K562 (cell line): ENCODE results near the gene PPIL4. TPM values are rescaled to one million over a fixed set of nuclear protein-coding genes. Genes with fewer than 3 reads are reported as not detected.

ENCODE experiments used
- ATAC-seq: fragments of 200-7000 bp; cut with Tn5 transposase; 3 replicates; pipeline ENCODE4 v1.9.1; 2020; ENCODE audit warnings: moderate library complexity
- BruUV-seq: library from RNA; stranded (reverse); fragments of 400-500 nt; replicated peaks from 2 replicates; lab custom pipeline; 2021; lab: Mats Ljungman, UMichigan
- CTCF ChIA-PET: fragments of 300-600 bp; formaldehyde crosslinking; extraction: SDS; loops from one replicate; lab custom pipeline; 2021; ENCODE audit warnings: low intra/inter-chr PET ratio; lab: Yijun Ruan, JAX
- POLR2A ChIA-PET: fragments of 300-600, 350-650 bp; sonication (Branson Sonifier 250); formaldehyde crosslinking; extraction: SDS; loops from one replicate; lab custom pipeline; 2021; ENCODE audit warnings: antibody characterized with exemption, inconsistent platforms; lab: Yijun Ruan, JAX
- DNase-seq, 4 experiments: peaks; one replicate each; pipeline versions ENCODE4 v3.0.0 to v3.0.0-alpha.2; 2011 to 2018; ENCODE audit warnings: low spot score in 3 of 4, mixed read lengths in 3 of 4; ENCODE audit errors: extremely low read depth in 1 of 4
- FAIRE-seq: peaks from 2 replicates; lab custom pipeline; 2011; peaks lifted over from hg19 to GRCh38; lab: Jason Lieb, UNC
- H2AFZ ChIP-seq: 2 replicates; pipeline ENCODE4 v1.6.0; 2011; ENCODE audit warnings: low read depth, low read length, control low read depth, inconsistent platforms
- H3K27ac ChIP-seq: fragments of 200-600 bp; 3 replicates; pipeline ENCODE4 v1.8.0; 2011; ENCODE audit warnings: low read depth, mild to moderate bottlenecking, control low read depth, inconsistent platforms, low read length, moderate library complexity, mixed read lengths; ENCODE audit errors: extremely low read depth
- H3K27me3 ChIP-seq, 2 experiments: fragments of 300-600 bp in 1 of 2; 2 replicates in 1 of 2; 3 replicates in 1 of 2; pipeline versions ENCODE4 v1.6.0 to v1.8.0; 2011; ENCODE audit warnings: inconsistent platforms in 2 of 2, low read length in 2 of 2, mild to moderate bottlenecking in 1 of 2, mixed read lengths in 1 of 2, moderate library complexity in 1 of 2; ENCODE audit not compliant: control insufficient read depth in 2 of 2, insufficient read depth in 2 of 2
- H3K36me3 ChIP-seq: fragments of 300-600 bp; 3 replicates; pipeline ENCODE4 v1.8.0; 2011; ENCODE audit warnings: mild to moderate bottlenecking, low read length, inconsistent platforms; ENCODE audit not compliant: control insufficient read depth, insufficient read depth
- H3K4me1 ChIP-seq, 2 experiments: fragments of 200-600 bp in 1 of 2; replicated peaks in 1 of 2; 2 replicates in 1 of 2; 3 replicates in 1 of 2; pipeline versions ENCODE4 v1.5.1 to v1.8.0; 2011; ENCODE audit warnings: inconsistent platforms in 2 of 2, low read length in 2 of 2, mild to moderate bottlenecking in 1 of 2, mixed read lengths in 1 of 2, moderate library complexity in 1 of 2; ENCODE audit not compliant: control insufficient read depth in 2 of 2, insufficient read depth in 2 of 2
- H3K4me2 ChIP-seq: 2 replicates; pipeline ENCODE4 v1.6.1; 2011; ENCODE audit warnings: low read length, control low read depth, inconsistent platforms, mixed read lengths; ENCODE audit not compliant: insufficient read depth
- H3K4me3 ChIP-seq: fragments of 200-600 bp; sonication (generic), shearing (Covaris generic); 2 replicates; pipeline ENCODE4 v1.5.1; 2016; ENCODE audit warnings: control low read depth, inconsistent platforms
- H3K79me2 ChIP-seq: fragments of 200-600 bp; 3 replicates; pipeline ENCODE4 v1.8.0; 2011; ENCODE audit warnings: low read length, inconsistent platforms; ENCODE audit not compliant: control insufficient read depth, insufficient read depth
- H3K9ac ChIP-seq, 2 experiments: 2 replicates each; pipeline versions ENCODE4 v1.6.0 to v1.6.1; 2011; ENCODE audit warnings: low read depth in 2 of 2, low read length in 2 of 2, control low read depth in 1 of 2, inconsistent platforms in 1 of 2, mild to moderate bottlenecking in 1 of 2, mixed read lengths in 1 of 2; ENCODE audit not compliant: insufficient read depth in 1 of 2
- H3K9me1 ChIP-seq: one replicate; pipeline ENCODE4 v1.6.0; 2011; ENCODE audit warnings: inconsistent platforms, mild to moderate bottlenecking, low read length, moderate library complexity; ENCODE audit not compliant: control insufficient read depth, insufficient read depth
- H3K9me3 ChIP-seq: replicated peaks from 2 replicates; pipeline ENCODE4 v1.5.1; 2011; ENCODE audit warnings: low read depth, low read length, inconsistent platforms; ENCODE audit not compliant: control insufficient read depth, insufficient read depth
- H4K20me1 ChIP-seq: replicated peaks from 2 replicates; pipeline ENCODE4 v1.6.1; 2011; ENCODE audit warnings: low read length, inconsistent platforms, mixed read lengths; ENCODE audit not compliant: control insufficient read depth, insufficient read depth
- ARID3B ChIP-seq: fragments of 250-450 bp; sonication (Bioruptor Pico); IDR thresholded peaks from 2 replicates; pipeline ENCODE4 v1.4.0; 2020; ENCODE audit warnings: borderline replicate concordance
- BRD9 ChIP-seq: fragments of 450-650 bp; IDR thresholded peaks from 2 replicates; pipeline ENCODE4 v1.6.1; 2018; ENCODE audit warnings: low read depth; ENCODE audit not compliant: partially characterized antibody
- DLX4 ChIP-seq: fragments of 250-450 bp; sonication (Bioruptor Pico); IDR thresholded peaks from 2 replicates; pipeline ENCODE4 v1.6.1; 2021; ENCODE audit warnings: mild to moderate bottlenecking
- DNMT1 ChIP-seq: fragments of 450-650 bp; IDR thresholded peaks from 2 replicates; pipeline ENCODE4 v1.6.1; 2016; ENCODE audit warnings: antibody characterized with exemption, mild to moderate bottlenecking
- GATAD2A ChIP-seq: fragments of 450-650 bp; IDR thresholded peaks from 2 replicates; pipeline ENCODE4 v1.6.1; 2017
- NFRKB ChIP-seq: fragments of 450-650 bp; IDR thresholded peaks from 2 replicates; pipeline ENCODE4 v1.6.1; 2016; ENCODE audit warnings: low read depth
- RBM25 ChIP-seq: fragments of 200-400 bp; formaldehyde crosslinking; IDR thresholded peaks from 2 replicates; pipeline ENCODE4 v1.6.1; 2018; ENCODE audit warnings: low read length, low read depth, moderate library complexity; ENCODE audit not compliant: severe bottlenecking
- ZNF282 ChIP-seq: sonication (generic); formaldehyde crosslinking; IDR thresholded peaks from 2 replicates; pipeline ENCODE4 v1.8.1; 2023; ENCODE audit warnings: missing genetic modification reagents
- ZNF384 ChIP-seq: IDR thresholded peaks from 2 replicates; pipeline ENCODE4 v1.6.1; 2012; ENCODE audit warnings: low read depth, low read length, improper control_type of control experiment
- ZNF592 ChIP-seq: fragments of 450-650 bp; IDR thresholded peaks from 2 replicates; pipeline ENCODE4 v1.6.1; 2017; ENCODE audit warnings: antibody characterized with exemption, mild to moderate bottlenecking
- WGBS: fragments of 100-300 bp; shearing (Covaris generic); methylation state at CpG from one replicate; pipeline ENCODE4 v1.1.6; 2016; ENCODE audit warnings: low coverage, mixed read lengths; ENCODE audit not compliant: insufficient coverage; ENCODE audit errors: missing lambda C conversion rate; 5-methylcytosine and 5-hydroxymethylcytosine counted together
- in situ Hi-C: fragments of 300-500 bp; cut with MboI; formaldehyde crosslinking; loops from 4 replicates; pipeline ENCODE4 v1.15.0; 2018; ENCODE audit warnings: inconsistent platforms, mixed read lengths
- intact Hi-C: fragments of 100-400 bp; cut with micrococcal nuclease; formaldehyde crosslinking; loops from 2 replicates; pipeline ENCODE4 v1.14.2; 2022
- polyA plus RNA-seq, 8 experiments: library from polyadenylated mRNA; depleted of rRNA in 4 of 8; stranded (reverse) in 5 of 8; unstranded in 3 of 8; fragments of >200 nt; fragmentation: Nextera tagmentation in 2 of 8; fragmentation: Illumina TruSeq in 1 of 8; extraction: Ambion mirVana in 2 of 8; extraction: Trizol in 1 of 8; gene quantifications; 2 replicates each; pipeline versions ENCODE4 v1.2.1 to v1.2.3, GENCODE V29; 2011 to 2014; ENCODE audit warnings: inconsistent platforms in 1 of 8, missing spikeins in 1 of 8
- total RNA-seq, 7 experiments: library from RNA; depleted of rRNA in 6 of 7; stranded (reverse); fragments of >200 nt in 6 of 7; fragmentation: Illumina TruSeq in 2 of 7; extraction: Trizol in 2 of 7; gene quantifications; 2 replicates each; pipeline versions ENCODE4 v1.2.1 to v1.2.3, GENCODE V29; 2011 to 2021; ENCODE audit warnings: low replicate concordance in 1 of 7
- TF ChIP-seq, protein P1 (sequence below): fragments of 450-650 bp; formaldehyde crosslinking; IDR thresholded peaks from 2 replicates; pipeline ENCODE4 v1.4.0; 2020; ENCODE audit warnings: mild to moderate bottlenecking, mixed read lengths
- TF ChIP-seq, protein P2 (sequence below): IDR thresholded peaks from 3 replicates; pipeline ENCODE4 v1.6.1; 2011; ENCODE audit warnings: borderline replicate concordance, mild to moderate bottlenecking, moderate library complexity; ENCODE audit not compliant: insufficient read length; ENCODE audit errors: extremely low read depth

PPIL4 gene
- total and polyA plus RNA-seq, 9 of the 15 experiments (the other 6 are each of a cell fraction or from before 2014, with no cell fraction given), result 14.5 to 55.2 (median 45.9) TPM

- ChIA-PET POLR2A (interaction anchor here (1.3 kb wide), 1 partner anchor 32 kb away, joined by 5 read pairs; no protein-coding TSS in a partner anchor), CTCF (no interaction called here)
- ATAC-seq (no peak), DNase-seq (no peak), FAIRE-seq (no peak)
- intact Hi-C loops, result no loop called here
- Histone ChIP-seq H3K27me3 (peaks cover 58 to 72% of the 10 kb centered on the region in 2 experiments), H3K4me2 (no peak overlapping the region), H3K4me1 (peaks cover 0 to 8% of the 10 kb centered on the region in 2 experiments; a peak in 4 of 5 replicates), H3K4me3 (no peak overlapping the region), H4K20me1 (peaks cover 9% of the 10 kb centered on the region; the same call in 1 of the 2 replicates), H3K9ac (no peak overlapping the region), H3K9me1 (no peaks in the 10 kb centered on the region), H3K27ac (no peak overlapping the region), H2AFZ (no peak overlapping the region), H3K79me2 (no peaks in the 10 kb centered on the region), H3K9me3 (no peaks in the 10 kb centered on the region), H3K36me3 (no peaks in the 10 kb centered on the region)
- no peak for TF ChIP-seq ZNF384
- TF ChIP-seq DNMT1, result no peak
- no peak for TF ChIP-seq BRD9
- TF ChIP-seq NFRKB, result no peak
- TF ChIP-seq, protein P1, sequence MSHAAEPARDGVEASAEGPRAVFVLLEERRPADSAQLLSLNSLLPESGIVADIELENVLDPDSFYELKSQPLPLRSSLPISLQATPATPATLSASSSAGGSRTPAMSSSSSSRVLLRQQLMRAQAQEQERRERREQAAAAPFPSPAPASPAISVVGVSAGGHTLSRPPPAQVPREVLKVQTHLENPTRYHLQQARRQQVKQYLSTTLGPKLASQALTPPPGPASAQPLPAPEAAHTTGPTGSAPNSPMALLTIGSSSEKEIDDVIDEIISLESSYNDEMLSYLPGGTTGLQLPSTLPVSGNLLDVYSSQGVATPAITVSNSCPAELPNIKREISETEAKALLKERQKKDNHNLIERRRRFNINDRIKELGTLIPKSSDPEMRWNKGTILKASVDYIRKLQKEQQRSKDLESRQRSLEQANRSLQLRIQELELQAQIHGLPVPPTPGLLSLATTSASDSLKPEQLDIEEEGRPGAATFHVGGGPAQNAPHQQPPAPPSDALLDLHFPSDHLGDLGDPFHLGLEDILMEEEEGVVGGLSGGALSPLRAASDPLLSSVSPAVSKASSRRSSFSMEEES (CRISPR knock-in tag), result no peak
- no peak for TF ChIP-seq ZNF282 (CRISPR knock-in tag)
- TF ChIP-seq ARID3B (CRISPR knock-in tag), result no peak
- TF ChIP-seq RBM25, result no peak
- TF ChIP-seq GATAD2A, result no peak
- TF ChIP-seq DLX4 (CRISPR knock-in tag), result no peak
- TF ChIP-seq ZNF592, result no peak
- TF ChIP-seq, protein P2, sequence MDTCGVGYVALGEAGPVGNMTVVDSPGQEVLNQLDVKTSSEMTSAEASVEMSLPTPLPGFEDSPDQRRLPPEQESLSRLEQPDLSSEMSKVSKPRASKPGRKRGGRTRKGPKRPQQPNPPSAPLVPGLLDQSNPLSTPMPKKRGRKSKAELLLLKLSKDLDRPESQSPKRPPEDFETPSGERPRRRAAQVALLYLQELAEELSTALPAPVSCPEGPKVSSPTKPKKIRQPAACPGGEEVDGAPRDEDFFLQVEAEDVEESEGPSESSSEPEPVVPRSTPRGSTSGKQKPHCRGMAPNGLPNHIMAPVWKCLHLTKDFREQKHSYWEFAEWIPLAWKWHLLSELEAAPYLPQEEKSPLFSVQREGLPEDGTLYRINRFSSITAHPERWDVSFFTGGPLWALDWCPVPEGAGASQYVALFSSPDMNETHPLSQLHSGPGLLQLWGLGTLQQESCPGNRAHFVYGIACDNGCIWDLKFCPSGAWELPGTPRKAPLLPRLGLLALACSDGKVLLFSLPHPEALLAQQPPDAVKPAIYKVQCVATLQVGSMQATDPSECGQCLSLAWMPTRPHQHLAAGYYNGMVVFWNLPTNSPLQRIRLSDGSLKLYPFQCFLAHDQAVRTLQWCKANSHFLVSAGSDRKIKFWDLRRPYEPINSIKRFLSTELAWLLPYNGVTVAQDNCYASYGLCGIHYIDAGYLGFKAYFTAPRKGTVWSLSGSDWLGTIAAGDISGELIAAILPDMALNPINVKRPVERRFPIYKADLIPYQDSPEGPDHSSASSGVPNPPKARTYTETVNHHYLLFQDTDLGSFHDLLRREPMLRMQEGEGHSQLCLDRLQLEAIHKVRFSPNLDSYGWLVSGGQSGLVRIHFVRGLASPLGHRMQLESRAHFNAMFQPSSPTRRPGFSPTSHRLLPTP, result no peak
- BruUV-seq, result no TSS peak
- 2% methylated on average over 5 of the region's 5 CpGs for WGBS
- in situ Hi-C loops, result no loop called here
These were observed 86.1 kb downstream of the PPIL4 start for GRCh38 chr6:149459761-149460160.
